Measurements from ENCODE around the gene MACROD2.

DNA sequence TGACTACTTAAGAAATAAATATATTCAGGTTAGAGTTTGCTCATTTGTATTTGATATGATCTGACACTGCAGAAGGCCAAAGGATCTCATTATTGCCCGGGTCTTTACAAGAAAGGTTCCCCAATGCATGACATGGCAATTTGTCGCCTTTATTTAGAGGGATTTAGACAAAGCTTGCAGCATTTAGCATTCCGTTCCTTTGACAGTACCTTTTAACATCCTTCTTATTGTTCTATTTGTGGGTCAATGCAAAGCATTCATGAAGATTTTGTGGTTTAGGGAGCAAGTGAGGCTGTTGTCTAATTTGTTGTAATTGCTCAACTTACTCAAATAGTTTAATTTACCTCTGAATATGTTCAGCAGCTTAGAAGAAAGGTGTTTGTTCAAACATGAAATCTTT lies 572.9 kb downstream of the MACROD2 start:
- TF ChIP-seq CTCF (IDR thresholded peaks at IDR 0.05): no peak
- no peak for TF ChIP-seq POLR2A (IDR thresholded peaks at IDR 0.05)

Measured in ovary (tissue), 3 donors.